Measurements from ENCODE around the gene CHURC1. TPM values are rescaled to one million over a fixed set of nuclear protein-coding genes. Genes with fewer than 3 reads are reported as not detected.
A peak's percentile ranks its signal among the peaks of the same experiment; 100 is the strongest.

CHURC1 gene
- total RNA-seq, 1 donor from 2014 or later, result 31.9 TPM

DNA sequence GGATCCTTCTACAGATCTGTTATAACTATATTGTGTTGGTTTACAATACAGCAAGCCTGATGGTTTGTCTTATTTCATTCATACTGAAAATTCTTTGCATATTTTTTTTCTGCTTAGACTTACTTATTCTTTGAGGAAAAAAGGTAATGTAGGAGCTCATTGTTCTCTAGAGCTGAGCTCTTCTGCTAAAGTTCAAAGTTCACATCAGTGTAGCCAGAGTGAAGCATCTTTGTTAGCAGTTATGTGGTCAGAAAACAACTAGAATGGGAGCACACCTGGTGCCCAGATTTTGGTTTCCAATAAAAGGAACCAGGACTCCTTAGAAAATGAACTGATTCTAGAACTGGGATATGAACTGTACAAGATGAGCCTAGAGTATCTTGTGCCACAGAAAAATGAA, 18.0 kb downstream of the CHURC1 start:
- H3K36me3 ChIP-seq, result peaks cover 13 to 33% of the 10 kb centered on the region in 2 donors
- intact Hi-C loops (cut with DNase I), result no loop called here

GRCh38 chr14:64934338-64934929, 20.2 kb downstream of the CHURC1 start:
- peak overlapping the region in 1 of 2 donors; percentile 17 for H3K27ac ChIP-seq
- intact Hi-C loops (cut with DNase I), result no loop called here
- H3K36me3 ChIP-seq, result peaks cover 7 to 24% of the 10 kb centered on the region in 2 donors
- peaks cover 0 to 29% of the 10 kb centered on the region in 2 donors for H3K4me1 ChIP-seq
- no peak for TF ChIP-seq CTCF (IDR thresholded peaks at IDR 0.05)
- DNase-seq (ENCODE audit: low spot score in 2 of 2), result no peak
- no peak overlapping the region for H3K4me3 ChIP-seq
- no peaks in the 10 kb centered on the region for H3K27me3 ChIP-seq
- H3K9me3 ChIP-seq, result no peaks in the 10 kb centered on the region

More for the DNA sequence above, 18.0 kb downstream of the CHURC1 start:
- H3K27me3 ChIP-seq, result no peaks in the 10 kb centered on the region
- DNase-seq (ENCODE audit: low spot score in 2 of 2), result no peak
- no peak overlapping the region for H3K4me3 ChIP-seq
- no peaks in the 10 kb centered on the region for H3K9me3 ChIP-seq
- no peak overlapping the region for H3K27ac ChIP-seq
- no peak for TF ChIP-seq CTCF (IDR thresholded peaks at IDR 0.05)
- peaks cover 4 to 35% of the 10 kb centered on the region in 2 donors for H3K4me1 ChIP-seq

GRCh38 chr14:64935508-64935907, 21.3 kb downstream of the CHURC1 start:
- intact Hi-C loops (cut with DNase I), result loop anchor here (5.0 kb wide), 1 partner anchor 43 kb away; no protein-coding TSS in a partner anchor
- DNase-seq (ENCODE audit: low spot score in 2 of 2), result no peak
- Histone ChIP-seq H3K4me3 (no peak overlapping the region), H3K36me3 (peaks cover 7 to 24% of the 10 kb centered on the region in 2 donors), H3K9me3 (no peaks in the 10 kb centered on the region), H3K4me1 (peaks cover 0 to 18% of the 10 kb centered on the region in 2 donors), H3K27ac (peak overlapping the region in 1 of 2 donors; percentile 5), H3K27me3 (no peaks in the 10 kb centered on the region)
- TF ChIP-seq CTCF (IDR thresholded peaks at IDR 0.05), result no peak

DNA sequence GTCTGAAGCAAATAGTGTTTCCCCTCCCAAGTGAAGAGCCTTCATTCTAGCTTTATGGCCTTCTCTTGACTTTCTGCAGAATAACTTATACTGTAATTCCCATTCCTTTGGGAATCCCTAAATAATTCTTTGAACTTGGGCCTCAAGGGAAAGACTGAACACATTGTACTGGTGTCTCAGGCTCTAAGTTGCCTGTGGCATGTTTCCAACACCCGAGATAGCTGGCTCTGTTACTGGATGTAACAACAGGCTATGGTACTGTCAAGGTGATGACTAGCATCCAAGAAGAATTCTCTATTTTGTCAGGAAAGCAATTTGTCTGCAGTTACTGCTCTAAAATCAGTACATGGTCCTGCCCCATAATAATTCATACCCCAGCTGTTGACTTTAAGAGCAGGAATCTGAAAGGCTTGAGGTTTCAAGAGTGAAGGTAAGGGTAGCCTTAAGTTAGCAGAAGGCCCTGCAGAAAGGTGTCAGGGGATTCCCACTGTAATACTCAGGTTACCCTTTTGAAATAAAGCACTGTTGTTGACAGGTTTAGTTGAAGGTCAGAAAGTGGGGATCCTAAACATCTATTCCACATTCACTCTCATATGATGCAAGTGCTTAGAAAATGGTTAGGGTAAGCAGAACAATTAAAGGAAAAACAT, 23.0 kb downstream of the CHURC1 start:
- intact Hi-C loops (cut with DNase I), result loop anchor here (1.0 to 5.0 kb wide), 2 partner anchors 45 to 114 kb away; no protein-coding TSS in a partner anchor
- DNase-seq (ENCODE audit: low spot score in 2 of 2), result no peak
- Histone ChIP-seq H3K4me1 (peaks cover 0 to 9% of the 10 kb centered on the region in 2 donors), H3K4me3 (no peak overlapping the region), H3K9me3 (no peaks in the 10 kb centered on the region), H3K27me3 (no peaks in the 10 kb centered on the region), H3K36me3 (peaks cover 0 to 19% of the 10 kb centered on the region in 2 donors), H3K27ac (peak overlapping the region in 1 of 2 donors; percentile 29)
- TF ChIP-seq CTCF (IDR thresholded peaks at IDR 0.05), result no peak

GRCh38 chr14:64937821-64938193, 23.6 kb downstream of the CHURC1 start:
- Histone ChIP-seq H3K4me1 (peaks cover 0 to 9% of the 10 kb centered on the region in 2 donors), H3K36me3 (peaks cover 0 to 15% of the 10 kb centered on the region in 2 donors), H3K4me3 (no peak overlapping the region), H3K27ac (no peak overlapping the region), H3K9me3 (no peaks in the 10 kb centered on the region), H3K27me3 (no peaks in the 10 kb centered on the region)
- DNase-seq (ENCODE audit: low spot score in 2 of 2), result no peak
- peak; percentile 11 to 49 (median 39) for TF ChIP-seq CTCF (IDR thresholded peaks at IDR 0.05)
- intact Hi-C loops (cut with DNase I), result loop anchor here (1.0 to 5.0 kb wide), 2 partner anchors 46 to 115 kb away; no protein-coding TSS in a partner anchor
